Activated T-helper 17 cell treated with anti-CD3 and anti-CD28 coated beads, Interleukin-2, amount 50 U/mL, for 72 hours (primary cell): ENCODE results near the gene MRFAP1. TPM values are rescaled to one million over a fixed set of nuclear protein-coding genes. Genes with fewer than 3 reads are reported as not detected.

Source experiments
- ATAC-seq: fragments of 150-1000 bp; cut with Tn5 transposase; replicated peaks from 2 replicates; pipeline ENCODE4 v1.10.0; 2021; ENCODE audit warnings: mild to moderate bottlenecking, moderate library complexity
- H3K27ac Mint-ChIP-seq: one replicate; pipeline ENCODE4 v1.8.0; 2022; ENCODE audit warnings: mixed read lengths
- H3K27me3 Mint-ChIP-seq: one replicate; pipeline ENCODE4 v1.8.0; 2022; ENCODE audit warnings: mixed read lengths
- H3K36me3 Mint-ChIP-seq: one replicate; pipeline ENCODE4 v1.8.0; 2022; ENCODE audit warnings: low read depth, mild to moderate bottlenecking, mixed read lengths
- H3K4me1 Mint-ChIP-seq: one replicate; pipeline ENCODE4 v1.8.0; 2022; ENCODE audit warnings: mixed read lengths
- H3K4me3 Mint-ChIP-seq: one replicate; pipeline ENCODE4 v1.8.0; 2022; ENCODE audit warnings: mild to moderate bottlenecking, mixed read lengths
- H3K9me3 Mint-ChIP-seq: one replicate; pipeline ENCODE4 v1.8.0; 2022; ENCODE audit warnings: mixed read lengths
- total RNA-seq, 2 donors: library from RNA; stranded (reverse); gene quantifications; one replicate each; pipeline ENCODE4 v1.2.3, GENCODE V29; 2022

Gene MRFAP1
- total RNA-seq, 2 donors from 2014 or later, result 86.7 to 96.7 TPM

- Mint-ChIP-seq H3K27ac (peak overlapping the region; percentile 97), H3K4me1 (peaks cover 34% of the 10 kb centered on the region), H3K36me3 (peaks cover 68% of the 10 kb centered on the region), H3K9me3 (no peaks in the 10 kb centered on the region), H3K4me3 (peak overlapping the region; percentile 97), H3K27me3 (no peaks in the 10 kb centered on the region)
- no peak for ATAC-seq
Measured at GRCh38 chr4:6676722-6677558, 36.5 kb downstream of the MRFAP1 start.

DNA sequence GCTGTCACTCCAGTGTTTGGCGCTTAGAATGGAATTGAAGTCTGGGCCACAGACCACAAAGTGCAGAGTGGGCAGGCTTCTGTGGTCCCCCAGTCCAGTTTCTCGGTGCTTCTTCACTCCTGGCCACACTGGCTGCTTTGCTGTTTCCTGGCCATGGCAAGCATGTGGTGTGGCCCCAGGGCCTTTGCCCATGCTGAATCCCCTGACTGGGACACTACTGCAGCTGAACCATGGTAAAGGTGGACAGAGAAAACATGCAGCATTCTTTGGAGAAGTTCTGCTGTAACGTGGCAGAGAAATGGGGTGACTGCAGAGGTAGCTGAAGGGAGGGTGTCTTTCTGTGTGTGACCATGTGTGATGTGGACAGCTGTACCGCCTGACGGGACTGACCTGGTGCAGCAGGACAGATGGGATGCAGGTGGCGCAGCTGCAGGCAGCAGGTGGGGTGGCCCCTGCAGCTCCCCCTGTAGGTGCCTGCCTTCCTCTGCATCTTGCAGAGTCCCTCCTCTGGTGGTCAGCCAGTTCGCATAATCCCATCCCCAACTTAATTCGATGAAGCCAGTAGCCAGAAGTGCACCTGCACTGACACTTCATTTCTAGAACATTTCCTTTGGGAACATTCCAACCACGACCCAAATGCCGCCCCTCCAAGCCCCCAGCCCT, 40.0 kb downstream of the MRFAP1 start:
- Mint-ChIP-seq H3K27me3 (no peaks in the 10 kb centered on the region), H3K27ac (no peak overlapping the region), H3K36me3 (peaks cover 46% of the 10 kb centered on the region), H3K4me3 (no peak overlapping the region), H3K9me3 (no peaks in the 10 kb centered on the region), H3K4me1 (peaks cover 27% of the 10 kb centered on the region)
- no peak for ATAC-seq

- H3K36me3 Mint-ChIP-seq, result peaks cover 39% of the 10 kb centered on the region
- H3K27me3 Mint-ChIP-seq, result no peaks in the 10 kb centered on the region
- H3K4me3 Mint-ChIP-seq, result no peak overlapping the region
- H3K4me1 Mint-ChIP-seq, result peaks cover 20% of the 10 kb centered on the region
- no peak for ATAC-seq
- H3K9me3 Mint-ChIP-seq, result no peaks in the 10 kb centered on the region
- no peak overlapping the region for H3K27ac Mint-ChIP-seq
Measured at GRCh38 chr4:6681191-6681590, 40.7 kb downstream of the MRFAP1 start.

GRCh38 chr4:6682862-6683590, 42.5 kb downstream of the MRFAP1 start:
- Mint-ChIP-seq H3K36me3 (peaks cover 21% of the 10 kb centered on the region), H3K27ac (no peak overlapping the region), H3K4me1 (peaks cover 6% of the 10 kb centered on the region), H3K4me3 (no peak overlapping the region), H3K9me3 (no peaks in the 10 kb centered on the region), H3K27me3 (no peaks in the 10 kb centered on the region)
- no peak for ATAC-seq

GRCh38 chr4:6684656-6685055, 44.2 kb downstream of the MRFAP1 start:
- Mint-ChIP-seq H3K27me3 (no peaks in the 10 kb centered on the region), H3K36me3 (peaks cover 8% of the 10 kb centered on the region), H3K4me3 (no peak overlapping the region), H3K27ac (no peak overlapping the region), H3K4me1 (peaks cover 22% of the 10 kb centered on the region), H3K9me3 (no peaks in the 10 kb centered on the region)
- ATAC-seq, result no peak

DNA sequence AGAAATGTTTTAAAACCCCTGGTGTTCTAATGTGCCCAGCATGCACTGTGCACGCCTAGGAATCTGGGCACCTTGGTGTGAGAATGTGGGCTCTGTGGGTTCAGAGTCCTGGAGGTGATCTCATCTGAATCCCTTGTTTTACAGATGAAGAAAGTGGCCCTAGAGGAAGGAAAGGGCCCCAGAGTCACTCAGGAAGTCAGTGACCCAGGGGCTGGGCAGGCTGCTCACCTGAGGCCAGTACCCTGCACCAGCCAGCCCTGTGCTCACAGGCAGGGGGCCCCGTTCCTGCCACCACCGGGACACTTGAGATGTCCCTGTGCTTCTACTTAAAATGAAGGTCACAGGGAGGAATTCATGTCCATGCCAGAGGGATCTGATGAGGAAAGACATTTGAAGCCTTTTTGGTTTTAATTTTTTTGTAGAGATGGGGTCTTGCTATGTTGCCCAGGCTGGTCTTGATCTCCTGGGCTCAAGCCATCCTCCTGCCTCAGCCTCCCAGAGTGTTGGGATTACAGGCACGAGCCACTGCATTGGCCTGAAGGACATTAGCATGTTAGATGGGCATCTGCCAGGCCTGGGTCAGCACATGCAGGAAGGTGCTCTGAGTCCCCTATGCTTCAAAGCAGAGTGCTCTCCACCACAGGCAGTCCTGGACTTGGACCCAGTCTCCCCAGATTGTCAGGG, 45.8 kb downstream of the MRFAP1 start:
- no peak for ATAC-seq
- H3K4me3 Mint-ChIP-seq, result no peak overlapping the region
- peaks cover 37% of the 10 kb centered on the region for H3K4me1 Mint-ChIP-seq
- H3K36me3 Mint-ChIP-seq, result no peaks in the 10 kb centered on the region
- H3K27me3 Mint-ChIP-seq, result no peaks in the 10 kb centered on the region
- no peaks in the 10 kb centered on the region for H3K9me3 Mint-ChIP-seq
- H3K27ac Mint-ChIP-seq, result peak overlapping the region; percentile 63

- Mint-ChIP-seq H3K27me3 (no peaks in the 10 kb centered on the region), H3K4me1 (peaks cover 43% of the 10 kb centered on the region), H3K27ac (peak overlapping the region; percentile 97), H3K4me3 (peak overlapping the region; percentile 92), H3K36me3 (no peaks in the 10 kb centered on the region), H3K9me3 (no peaks in the 10 kb centered on the region)
- no peak for ATAC-seq
Measured at GRCh38 chr4:6687947-6688878, 47.7 kb downstream of the MRFAP1 start.

- H3K4me1 Mint-ChIP-seq, result peaks cover 49% of the 10 kb centered on the region
- H3K9me3 Mint-ChIP-seq, result no peaks in the 10 kb centered on the region
- no peaks in the 10 kb centered on the region for H3K27me3 Mint-ChIP-seq
- peak overlapping the region; percentile 97 for H3K27ac Mint-ChIP-seq
- peak overlapping the region; percentile 92 for H3K4me3 Mint-ChIP-seq
- no peaks in the 10 kb centered on the region for H3K36me3 Mint-ChIP-seq
- ATAC-seq, result peak; percentile 92
Measured at GRCh38 chr4:6688879-6689505, 48.5 kb downstream of the MRFAP1 start.

DNA sequence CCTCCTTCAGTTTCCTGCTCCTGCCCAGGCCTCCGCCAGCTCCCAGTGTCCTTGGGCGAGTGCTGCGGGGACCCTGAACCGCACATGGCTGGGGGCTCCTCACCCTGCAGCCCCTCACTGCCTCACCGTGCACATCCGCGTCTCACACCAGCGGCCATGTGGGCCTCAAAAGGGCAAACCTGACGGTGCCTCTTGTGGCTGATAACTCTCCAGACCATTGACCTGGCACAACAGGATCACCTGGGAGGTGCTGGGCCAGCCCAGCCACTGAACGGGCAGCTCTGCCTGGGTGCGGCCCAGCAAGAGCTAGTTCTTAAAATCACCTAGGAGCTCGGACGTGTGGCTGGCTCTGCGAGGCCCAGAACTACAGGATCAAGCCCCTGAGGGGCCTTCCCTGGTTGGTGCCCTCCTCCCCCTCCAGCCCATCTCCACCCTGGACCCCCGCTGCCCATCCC, 49.0 kb downstream of the MRFAP1 start:
- no peaks in the 10 kb centered on the region for H3K27me3 Mint-ChIP-seq
- H3K27ac Mint-ChIP-seq, result peak overlapping the region; percentile 97
- no peaks in the 10 kb centered on the region for H3K9me3 Mint-ChIP-seq
- ATAC-seq, result peak; percentile 34
- peaks cover 50% of the 10 kb centered on the region for H3K4me1 Mint-ChIP-seq
- H3K4me3 Mint-ChIP-seq, result peak overlapping the region; percentile 92
- no peaks in the 10 kb centered on the region for H3K36me3 Mint-ChIP-seq

Other genes starting within 250 kb of the MRFAP1 start
- gene PPP2R2C, start 168.1 kb upstream of the MRFAP1 start, total RNA-seq, result not detected
- 10 to 100 TPM; 19.5 to 20.3 TPM for gene MAN2B2, start 65.5 kb upstream of the MRFAP1 start, total RNA-seq
- 1 to 10 TPM in 1 of 2 donors, under 1 TPM in 1; 0.87 to 2.5 TPM for gene S100P, start 53.2 kb downstream of the MRFAP1 start, total RNA-seq
- gene MRFAP1L1, start 69.2 kb downstream of the MRFAP1 start, total RNA-seq, result 10 to 100 TPM; 35.8 to 53.6 TPM
- 10 to 100 TPM; 15.9 to 17.7 TPM for gene BLOC1S4, start 75.5 kb downstream of the MRFAP1 start, total RNA-seq
- 10 to 100 TPM in 1 of 2 donors, 1 to 10 TPM in 1; 9.4 to 10.5 TPM for gene KIAA0232, start 142.0 kb downstream of the MRFAP1 start, total RNA-seq